Type B pancreatic cell (in vitro differentiated cells): Measurements from ENCODE around the gene RALGPS1. TPM values are rescaled to one million over a fixed set of nuclear protein-coding genes. Genes with fewer than 3 reads are reported as not detected.

Experiments used
- DNase-seq: peaks from one replicate; pipeline ENCODE4 v3.0.0; 2021; ENCODE audit warnings: mixed read lengths; ENCODE audit not compliant: unreplicated experiment; ENCODE audit errors: extremely low spot score
- H3K27ac Mint-ChIP-seq: 2 replicates; pipeline ENCODE4 v1.8.0; 2021; ENCODE audit warnings: mild to moderate bottlenecking, mixed read lengths
- H3K27me3 Mint-ChIP-seq: 2 replicates; pipeline ENCODE4 v1.8.0; 2021; ENCODE audit warnings: mixed read lengths
- H3K36me3 Mint-ChIP-seq: 2 replicates; pipeline ENCODE4 v1.8.0; 2021; ENCODE audit warnings: mixed read lengths
- H3K4me1 Mint-ChIP-seq: one replicate; pipeline ENCODE4 v1.8.0; 2021; ENCODE audit warnings: mixed read lengths; ENCODE audit not compliant: unreplicated experiment
- H3K4me3 Mint-ChIP-seq: 2 replicates; pipeline ENCODE4 v1.8.0; 2021; ENCODE audit warnings: mild to moderate bottlenecking, mixed read lengths
- H3K9me3 Mint-ChIP-seq: 2 replicates; pipeline ENCODE4 v1.8.0; 2021; ENCODE audit warnings: mixed read lengths
- CTCF ChIP-seq: fragments of 200-600 bp; sonication (generic); conservative IDR thresholded peaks from 2 replicates; pipeline ENCODE4 v1.5.0; 2021; ENCODE audit warnings: antibody characterized with exemption, mild to moderate bottlenecking
- total RNA-seq: library from RNA; stranded (reverse); gene quantifications from 2 replicates; pipeline ENCODE4 v1.2.1, GENCODE V29; 2021; ENCODE audit warnings: low replicate concordance

Gene RALGPS1
- total RNA-seq, 1 donor from 2014 or later, result 16.7 TPM

DNA sequence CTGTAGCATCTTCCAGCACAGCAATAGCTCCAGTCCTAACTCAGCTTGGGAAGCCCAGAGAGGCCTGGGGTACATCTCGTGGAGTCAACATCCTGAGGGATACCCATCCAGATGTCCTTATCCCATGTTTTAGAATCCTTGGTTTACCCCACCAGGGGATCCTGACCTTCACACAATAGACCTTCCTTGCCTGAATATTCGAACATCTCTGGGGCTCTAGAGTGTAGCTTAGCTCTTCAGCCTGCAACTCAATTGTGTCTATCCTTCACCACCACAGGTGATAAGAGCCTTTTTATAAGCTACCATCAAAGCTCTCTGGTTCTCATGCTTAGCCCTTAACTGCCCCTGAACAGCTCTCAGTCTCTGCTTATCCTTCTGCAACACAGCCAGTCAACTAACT lies 7.5 kb upstream of the RALGPS1 start:
- Mint-ChIP-seq H3K27me3 (peaks cover 23% of the 10 kb centered on the region), H3K9me3 (no peaks in the 10 kb centered on the region), H3K36me3 (no peaks in the 10 kb centered on the region), H3K4me1 (no peaks in the 10 kb centered on the region), H3K4me3 (no peak overlapping the region), H3K27ac (no peak overlapping the region)
- TF ChIP-seq CTCF, result no peak
- DNase-seq, result no peak

DNA sequence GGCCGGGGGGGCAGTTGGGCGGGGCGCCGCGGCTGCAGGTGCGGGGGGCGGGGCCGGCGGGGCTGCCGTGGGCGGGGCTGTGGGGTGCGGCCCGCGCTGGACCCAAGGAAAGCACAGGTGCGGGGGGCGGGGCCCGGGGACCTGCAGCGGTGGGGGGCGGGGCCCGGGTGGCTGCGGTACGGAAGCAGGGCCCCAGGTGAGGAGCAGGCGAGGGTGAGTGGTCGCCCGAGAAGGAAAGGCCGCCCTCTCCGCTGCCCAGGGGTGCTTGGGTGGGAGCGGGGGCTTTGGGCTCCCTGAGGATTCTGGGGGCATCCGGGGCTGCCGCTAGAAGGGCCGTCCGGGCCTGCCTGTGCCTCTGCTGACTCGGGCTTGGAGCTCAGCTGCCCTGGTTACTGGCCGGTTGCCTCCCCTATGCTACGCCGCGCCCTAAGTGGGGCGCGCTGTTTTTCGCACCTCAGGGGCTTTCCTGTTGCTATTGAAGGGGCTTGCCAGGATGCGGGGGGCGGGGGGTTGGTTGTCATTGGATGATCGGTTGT lies 767 bp downstream of the RALGPS1 start:
- peaks cover 13% of the 10 kb centered on the region for H3K4me1 Mint-ChIP-seq
- peaks cover 25% of the 10 kb centered on the region for H3K27me3 Mint-ChIP-seq
- TF ChIP-seq CTCF, result no peak
- peak; percentile 76 for DNase-seq
- H3K36me3 Mint-ChIP-seq, result no peaks in the 10 kb centered on the region
- H3K4me3 Mint-ChIP-seq, result peak overlapping the region; percentile 89
- H3K9me3 Mint-ChIP-seq, result no peaks in the 10 kb centered on the region
- H3K27ac Mint-ChIP-seq, result peak overlapping the region; percentile 86

GRCh38 chr9:126915846-126916543 lies 1.4 kb downstream of the RALGPS1 start:
- DNase-seq, result no peak
- H3K4me3 Mint-ChIP-seq, result peak overlapping the region; percentile 89
- H3K36me3 Mint-ChIP-seq, result no peaks in the 10 kb centered on the region
- H3K27ac Mint-ChIP-seq, result peak overlapping the region; percentile 86
- TF ChIP-seq CTCF, result no peak
- peaks cover 13% of the 10 kb centered on the region for H3K4me1 Mint-ChIP-seq
- H3K9me3 Mint-ChIP-seq, result no peaks in the 10 kb centered on the region
- peaks cover 24% of the 10 kb centered on the region for H3K27me3 Mint-ChIP-seq

- Mint-ChIP-seq H3K27me3 (peaks cover 19% of the 10 kb centered on the region), H3K4me1 (peaks cover 13% of the 10 kb centered on the region), H3K4me3 (peak overlapping the region; percentile 89), H3K9me3 (no peaks in the 10 kb centered on the region), H3K36me3 (no peaks in the 10 kb centered on the region), H3K27ac (peak overlapping the region; percentile 75)
- no peak for TF ChIP-seq CTCF
- no peak for DNase-seq
Observed at GRCh38 chr9:126916909-126917308, 2.3 kb downstream of the RALGPS1 start.

DNA sequence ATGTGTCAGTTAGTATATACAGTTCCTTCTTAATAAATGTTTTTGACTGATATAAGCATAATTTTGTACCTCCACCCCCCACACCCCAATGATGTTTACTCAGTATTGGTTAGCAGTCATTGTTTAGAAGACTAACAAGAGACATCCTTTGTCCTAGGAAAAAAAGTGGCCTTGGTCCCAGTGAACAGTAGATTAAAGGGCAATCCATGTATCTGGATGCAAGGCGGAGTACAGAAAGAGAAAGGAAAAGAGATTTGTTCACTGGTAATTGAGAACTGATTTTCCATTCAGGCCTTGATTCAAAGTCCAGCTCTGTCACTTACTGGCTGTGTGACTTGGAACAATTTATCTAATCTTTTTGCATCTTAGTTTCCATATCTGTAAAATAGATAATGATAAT lies 4.6 kb downstream of the RALGPS1 start:
- Mint-ChIP-seq H3K4me3 (no peak overlapping the region), H3K27ac (peak overlapping the region; percentile 71), H3K27me3 (peaks cover 9% of the 10 kb centered on the region), H3K9me3 (no peaks in the 10 kb centered on the region), H3K4me1 (peaks cover 13% of the 10 kb centered on the region), H3K36me3 (no peaks in the 10 kb centered on the region)
- no peak for TF ChIP-seq CTCF
- DNase-seq, result no peak
